ENCODE data around the gene KRT7.

KRT7 gene

DNA sequence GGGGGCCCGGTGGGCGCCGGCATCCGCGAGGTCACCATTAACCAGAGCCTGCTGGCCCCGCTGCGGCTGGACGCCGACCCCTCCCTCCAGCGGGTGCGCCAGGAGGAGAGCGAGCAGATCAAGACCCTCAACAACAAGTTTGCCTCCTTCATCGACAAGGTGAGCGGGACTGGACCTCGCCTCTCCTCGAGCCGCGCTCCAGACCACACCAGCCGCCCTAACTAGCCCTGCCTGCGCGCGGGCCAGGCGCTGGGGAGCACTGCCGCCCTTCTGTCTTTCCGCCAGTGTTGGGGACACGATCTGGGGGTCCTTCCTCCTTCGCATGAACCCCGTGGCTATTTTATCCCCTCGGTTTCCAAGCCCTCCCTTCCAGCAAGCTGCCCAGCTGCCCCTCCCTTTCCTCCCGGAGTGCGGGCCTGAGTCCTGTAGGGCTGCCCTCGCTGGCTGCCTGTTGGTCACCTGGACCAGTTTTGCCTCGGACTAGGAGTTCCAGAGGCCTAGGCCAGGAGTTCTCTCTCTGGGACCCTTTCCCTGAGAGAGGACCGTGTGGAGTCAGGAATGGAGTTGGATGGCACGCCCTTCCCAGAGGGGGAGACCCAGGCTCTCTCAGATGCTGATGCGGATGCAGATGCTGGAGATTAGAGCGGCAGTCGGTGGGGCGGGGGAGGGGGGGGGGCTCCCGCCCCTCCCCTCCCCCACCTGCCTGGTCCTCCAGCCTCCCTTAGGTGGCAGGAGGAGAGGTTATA, 592 bp downstream of the KRT7 start:
- H3K27me3 ChIP-seq (ENCODE audit: insufficient read depth, insufficient read length): peaks cover 14% of the 10 kb centered on the region
- no peak for DNase-seq (ENCODE audit: low read depth, low spot score)
- peaks cover 30% of the 10 kb centered on the region for H3K36me3 ChIP-seq (ENCODE audit: insufficient read depth, insufficient read length, low read length)
- TF ChIP-seq YY1 (IDR thresholded peaks at IDR 0.05; ENCODE audit: insufficient read depth, insufficient read length) (no peak), ZNF274 (IDR thresholded peaks at IDR 0.05; ENCODE audit: low read depth, low read length) (no peak)
- no peaks in the 10 kb centered on the region for H3K9me3 ChIP-seq (ENCODE audit: insufficient read depth, low read length)
- peak overlapping the region; percentile 86 for H3K9ac ChIP-seq (ENCODE audit: insufficient read length, low read depth)
- peak overlapping the region; percentile 59 for H3K4me3 ChIP-seq (ENCODE audit: insufficient read length, low read depth)
- peaks cover 42% of the 10 kb centered on the region for H3K4me1 ChIP-seq (ENCODE audit: insufficient read depth, insufficient read length)

DNA sequence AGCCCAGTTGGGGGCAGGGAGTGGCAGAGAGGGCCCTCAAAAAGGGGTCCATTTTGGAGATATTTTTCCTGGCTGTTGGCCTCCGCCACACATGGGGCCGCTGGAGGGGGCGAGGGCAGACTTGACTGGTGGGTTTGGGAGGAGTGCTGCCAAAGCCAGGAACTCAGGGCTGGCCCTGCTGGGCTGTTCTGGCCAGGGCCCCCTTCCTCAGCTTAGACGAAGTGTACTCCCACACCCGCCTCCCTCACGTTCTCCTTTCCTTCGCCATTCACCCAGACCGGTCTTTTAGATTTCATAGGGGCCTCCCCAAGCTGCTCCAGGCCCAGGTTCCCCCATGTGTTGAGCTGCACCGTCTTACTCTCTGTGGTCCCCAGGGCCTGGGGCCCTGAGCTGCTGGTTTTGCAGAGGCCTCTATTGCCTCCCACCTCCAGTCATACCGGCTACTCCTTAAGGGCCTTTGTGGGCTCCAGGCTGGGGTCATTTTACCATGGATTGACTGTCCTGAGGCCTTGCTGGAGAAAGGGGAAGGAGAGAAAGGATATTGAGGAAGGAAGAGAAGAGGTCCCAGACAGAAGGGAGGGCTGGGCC, 1.3 kb downstream of the KRT7 start:
- no peak overlapping the region for H3K4me3 ChIP-seq (ENCODE audit: insufficient read length, low read depth)
- H3K4me1 ChIP-seq (ENCODE audit: insufficient read depth, insufficient read length): peaks cover 43% of the 10 kb centered on the region
- H3K9ac ChIP-seq (ENCODE audit: insufficient read length, low read depth): no peak overlapping the region
- H3K36me3 ChIP-seq (ENCODE audit: insufficient read depth, insufficient read length, low read length): peaks cover 34% of the 10 kb centered on the region
- peaks cover 14% of the 10 kb centered on the region for H3K27me3 ChIP-seq (ENCODE audit: insufficient read depth, insufficient read length)
- no peak for DNase-seq (ENCODE audit: low read depth, low spot score)
- no peaks in the 10 kb centered on the region for H3K9me3 ChIP-seq (ENCODE audit: insufficient read depth, low read length)
- TF ChIP-seq SUZ12 (IDR thresholded peaks at IDR 0.05; ENCODE audit: extremely low read depth, insufficient read depth, insufficient read length): no peak
- no peak for TF ChIP-seq ZNF274 (IDR thresholded peaks at IDR 0.05; ENCODE audit: low read depth, low read length)
- TF ChIP-seq YY1 (IDR thresholded peaks at IDR 0.05; ENCODE audit: insufficient read depth, insufficient read length): no peak

DNA sequence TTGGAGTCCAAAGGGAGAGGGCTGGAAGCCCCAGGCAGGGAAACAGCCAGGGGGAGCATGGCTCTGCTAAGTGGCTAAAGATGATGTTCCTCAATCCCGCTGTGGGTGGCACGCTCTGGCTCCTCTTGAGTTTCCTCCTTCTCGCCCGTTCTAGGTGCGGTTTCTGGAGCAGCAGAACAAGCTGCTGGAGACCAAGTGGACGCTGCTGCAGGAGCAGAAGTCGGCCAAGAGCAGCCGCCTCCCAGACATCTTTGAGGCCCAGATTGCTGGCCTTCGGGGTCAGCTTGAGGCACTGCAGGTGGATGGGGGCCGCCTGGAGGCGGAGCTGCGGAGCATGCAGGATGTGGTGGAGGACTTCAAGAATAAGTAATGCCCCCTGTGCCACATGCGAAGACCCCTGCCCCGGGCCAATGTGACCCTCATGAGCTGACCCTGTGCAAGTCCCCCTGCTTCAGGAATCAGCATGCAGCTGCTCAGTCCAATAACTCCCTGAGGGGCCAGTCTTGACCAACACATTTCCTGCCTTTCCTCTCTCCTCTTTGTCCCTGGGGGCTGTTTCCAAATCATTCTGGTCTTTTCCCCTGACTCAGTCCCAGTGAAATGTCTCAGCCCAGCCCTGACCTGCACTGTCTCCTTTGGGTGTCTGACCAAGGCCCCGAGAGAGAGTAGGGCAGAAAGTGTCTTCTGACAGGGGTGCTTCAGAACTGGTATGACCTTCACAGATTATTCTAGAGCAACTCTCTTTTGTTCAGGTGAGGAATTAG, 2.1 kb downstream of the KRT7 start:
- no peak for TF ChIP-seq ZNF274 (IDR thresholded peaks at IDR 0.05; ENCODE audit: low read depth, low read length)
- TF ChIP-seq SUZ12 (IDR thresholded peaks at IDR 0.05; ENCODE audit: extremely low read depth, insufficient read depth, insufficient read length): no peak
- no peak for TF ChIP-seq YY1 (IDR thresholded peaks at IDR 0.05; ENCODE audit: insufficient read depth, insufficient read length)
- Histone ChIP-seq H3K4me3 (ENCODE audit: insufficient read length, low read depth) (no peak overlapping the region), H3K9ac (ENCODE audit: insufficient read length, low read depth) (no peak overlapping the region), H3K36me3 (ENCODE audit: insufficient read depth, insufficient read length, low read length) (peaks cover 37% of the 10 kb centered on the region), H3K9me3 (ENCODE audit: insufficient read depth, low read length) (no peaks in the 10 kb centered on the region), H3K27me3 (ENCODE audit: insufficient read depth, insufficient read length) (peaks cover 14% of the 10 kb centered on the region), H3K4me1 (ENCODE audit: insufficient read depth, insufficient read length) (peaks cover 43% of the 10 kb centered on the region)
- no peak for DNase-seq (ENCODE audit: low read depth, low spot score)

DNA sequence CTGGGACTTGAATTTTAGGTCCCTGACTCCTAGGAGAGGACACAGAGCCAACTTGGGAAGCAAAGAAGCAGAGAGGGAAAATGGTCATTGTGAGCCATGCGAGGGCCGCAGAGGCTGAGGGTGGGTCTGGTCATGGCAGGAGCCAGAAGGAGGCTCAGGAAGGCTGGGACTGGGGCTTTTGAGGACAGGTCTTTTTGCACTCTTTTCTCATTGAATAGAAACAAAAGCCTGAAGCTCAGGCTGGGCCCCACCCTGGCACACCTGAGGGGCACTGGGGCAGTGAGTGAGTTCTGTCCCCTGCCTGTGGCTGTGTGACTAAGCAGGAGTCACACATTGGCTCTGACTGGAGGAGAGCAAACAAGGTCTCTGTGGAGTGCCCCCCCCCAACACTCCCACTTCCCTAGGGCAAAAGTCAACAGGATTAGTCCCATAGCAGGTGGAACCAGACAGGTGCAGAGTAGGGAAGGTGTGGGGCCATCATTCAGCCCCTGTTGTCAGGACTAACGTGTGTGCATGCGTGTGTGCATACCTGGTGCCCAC, 2.8 kb downstream of the KRT7 start:
- DNase-seq (ENCODE audit: low read depth, low spot score): no peak
- Histone ChIP-seq H3K27me3 (ENCODE audit: insufficient read depth, insufficient read length) (peaks cover 14% of the 10 kb centered on the region), H3K9ac (ENCODE audit: insufficient read length, low read depth) (no peak overlapping the region), H3K4me1 (ENCODE audit: insufficient read depth, insufficient read length) (peaks cover 38% of the 10 kb centered on the region), H3K9me3 (ENCODE audit: insufficient read depth, low read length) (no peaks in the 10 kb centered on the region), H3K36me3 (ENCODE audit: insufficient read depth, insufficient read length, low read length) (peaks cover 37% of the 10 kb centered on the region), H3K4me3 (ENCODE audit: insufficient read length, low read depth) (no peak overlapping the region)
- TF ChIP-seq SUZ12 (IDR thresholded peaks at IDR 0.05; ENCODE audit: extremely low read depth, insufficient read depth, insufficient read length) (no peak), ZNF274 (IDR thresholded peaks at IDR 0.05; ENCODE audit: low read depth, low read length) (no peak), YY1 (IDR thresholded peaks at IDR 0.05; ENCODE audit: insufficient read depth, insufficient read length) (no peak)

DNA sequence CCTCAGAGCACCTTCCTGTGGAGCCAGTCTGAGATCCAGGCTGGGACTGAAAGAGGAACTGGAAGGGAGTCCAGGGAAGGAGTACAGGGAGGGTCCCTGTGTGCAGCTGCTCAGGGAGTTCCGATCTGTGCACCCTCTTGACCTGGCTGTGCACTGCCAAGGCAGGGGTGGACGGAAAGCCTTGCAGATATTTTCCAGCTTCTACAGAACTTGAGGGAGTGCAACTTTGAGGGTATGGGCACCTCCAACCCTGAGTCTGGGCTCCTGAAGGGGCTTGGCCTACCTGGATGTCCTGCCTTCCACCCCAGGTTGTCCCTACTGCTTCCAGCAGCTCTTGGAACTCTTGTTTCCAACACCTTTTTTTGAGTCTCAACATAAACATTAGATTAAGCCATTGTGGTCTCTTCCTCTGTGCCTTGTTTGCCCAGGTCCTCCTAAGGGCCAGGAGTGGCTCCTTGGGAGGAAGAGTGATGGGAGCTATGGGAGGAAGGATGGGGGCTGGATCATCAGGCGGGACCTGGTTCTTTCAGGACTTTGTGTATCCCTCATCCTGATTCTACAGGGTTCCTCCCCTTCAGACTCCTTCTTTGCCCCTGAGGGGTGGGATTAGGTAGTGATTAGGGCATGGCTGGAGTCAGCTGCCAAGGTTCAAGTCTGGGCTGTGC, 3.5 kb downstream of the KRT7 start:
- no peak overlapping the region for H3K9ac ChIP-seq (ENCODE audit: insufficient read length, low read depth)
- DNase-seq (ENCODE audit: low read depth, low spot score): no peak
- TF ChIP-seq ZNF274 (IDR thresholded peaks at IDR 0.05; ENCODE audit: low read depth, low read length) (no peak), YY1 (IDR thresholded peaks at IDR 0.05; ENCODE audit: insufficient read depth, insufficient read length) (no peak), SUZ12 (IDR thresholded peaks at IDR 0.05; ENCODE audit: extremely low read depth, insufficient read depth, insufficient read length) (no peak)
- no peak overlapping the region for H3K4me3 ChIP-seq (ENCODE audit: insufficient read length, low read depth)
- no peaks in the 10 kb centered on the region for H3K9me3 ChIP-seq (ENCODE audit: insufficient read depth, low read length)
- peaks cover 43% of the 10 kb centered on the region for H3K36me3 ChIP-seq (ENCODE audit: insufficient read depth, insufficient read length, low read length)
- H3K4me1 ChIP-seq (ENCODE audit: insufficient read depth, insufficient read length): peaks cover 38% of the 10 kb centered on the region
- H3K27me3 ChIP-seq (ENCODE audit: insufficient read depth, insufficient read length): peaks cover 14% of the 10 kb centered on the region

DNA sequence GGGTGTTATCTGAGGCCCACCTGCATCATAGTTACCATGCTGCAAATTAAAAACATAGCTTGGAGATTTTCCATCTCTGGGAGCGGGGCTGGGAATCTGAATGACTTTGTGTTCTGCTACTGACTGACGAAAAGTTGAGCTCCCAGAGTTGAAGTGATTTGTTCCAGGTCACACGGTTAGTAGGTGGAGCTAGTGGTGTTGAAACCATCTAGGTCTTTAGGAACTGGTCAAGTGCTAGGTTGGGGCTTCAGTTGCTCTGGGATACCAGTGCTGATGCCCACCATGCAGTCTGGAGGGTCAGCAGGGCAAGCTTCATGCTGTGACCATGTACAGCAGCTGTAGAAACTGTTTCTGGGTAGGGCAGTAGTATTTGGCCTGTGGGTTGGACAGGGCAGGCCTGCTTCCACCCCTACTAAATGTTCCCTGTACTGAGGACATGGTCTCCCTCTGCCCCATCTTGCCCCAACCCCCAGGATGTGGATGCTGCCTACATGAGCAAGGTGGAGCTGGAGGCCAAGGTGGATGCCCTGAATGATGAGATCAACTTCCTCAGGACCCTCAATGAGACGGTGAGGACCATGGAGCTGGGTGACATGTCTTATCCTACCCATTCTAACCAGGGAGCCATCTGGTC, 5.3 kb downstream of the KRT7 start:
- Histone ChIP-seq H3K4me3 (ENCODE audit: insufficient read length, low read depth) (no peak overlapping the region), H3K9ac (ENCODE audit: insufficient read length, low read depth) (no peak overlapping the region), H3K4me1 (ENCODE audit: insufficient read depth, insufficient read length) (peaks cover 32% of the 10 kb centered on the region), H3K9me3 (ENCODE audit: insufficient read depth, low read length) (no peaks in the 10 kb centered on the region), H3K36me3 (ENCODE audit: insufficient read depth, insufficient read length, low read length) (peaks cover 58% of the 10 kb centered on the region), H3K27me3 (ENCODE audit: insufficient read depth, insufficient read length) (peaks cover 2% of the 10 kb centered on the region)
- DNase-seq (ENCODE audit: low read depth, low spot score): no peak
- no peak for TF ChIP-seq ZNF274 (IDR thresholded peaks at IDR 0.05; ENCODE audit: low read depth, low read length)
